HG02678 (cell line): ENCODE results near the gene FBXL19.

Source experiments
- ATAC-seq: cut with Tn5 transposase; IDR thresholded peaks from one replicate; pipeline ENCODE4 v1.9.1; 2021; ENCODE audit warnings: mild to moderate bottlenecking, moderate library complexity; ENCODE audit not compliant: unreplicated experiment

FBXL19 gene

GRCh38 chr16:30984669-30985400, 61.5 kb downstream of the FBXL19 start, which contains the start of gene HSD3B7:
Gene HSD3B7, plus strand, starts transcription at chr16:30985207. Its CDS starts 452 bp downstream, at chr16:30985659.
- no peak for ATAC-seq

DNA sequence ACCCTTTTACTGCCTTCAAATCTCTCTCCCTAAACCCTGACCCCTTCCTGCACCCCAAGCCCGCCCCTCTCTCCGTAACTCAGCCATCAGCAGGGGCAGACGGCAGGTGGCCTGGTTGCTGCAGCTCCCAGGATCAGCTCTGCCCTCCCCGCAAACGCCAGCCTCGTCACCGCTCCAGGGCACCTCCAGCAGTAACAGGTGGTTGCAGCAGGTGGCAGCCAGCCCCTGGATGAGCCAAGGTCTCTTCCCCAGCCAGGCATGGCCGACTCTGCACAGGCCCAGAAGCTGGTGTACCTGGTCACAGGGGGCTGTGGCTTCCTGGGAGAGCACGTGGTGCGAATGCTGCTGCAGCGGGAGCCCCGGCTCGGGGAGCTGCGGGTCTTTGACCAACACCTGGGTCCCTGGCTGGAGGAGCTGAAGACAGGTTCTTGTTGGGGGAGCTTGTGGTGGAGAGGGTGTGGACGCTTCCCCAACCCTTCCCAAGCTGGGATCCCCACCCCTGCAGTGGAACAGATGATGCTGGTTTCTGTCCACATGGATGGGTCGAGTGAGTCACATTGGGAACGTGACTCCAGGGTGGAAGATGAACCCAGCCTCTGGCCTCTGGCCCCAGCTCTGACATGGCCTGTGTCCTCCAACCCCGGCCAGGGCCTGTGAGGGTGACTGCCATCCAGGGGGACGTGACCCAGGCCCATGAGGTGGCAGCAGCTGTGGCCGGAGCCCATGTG, 62.2 kb downstream of the FBXL19 start:
- ATAC-seq: no peak

- no peak for ATAC-seq
Measured at GRCh38 chr16:30986129-30986991, 63.0 kb downstream of the FBXL19 start.

DNA sequence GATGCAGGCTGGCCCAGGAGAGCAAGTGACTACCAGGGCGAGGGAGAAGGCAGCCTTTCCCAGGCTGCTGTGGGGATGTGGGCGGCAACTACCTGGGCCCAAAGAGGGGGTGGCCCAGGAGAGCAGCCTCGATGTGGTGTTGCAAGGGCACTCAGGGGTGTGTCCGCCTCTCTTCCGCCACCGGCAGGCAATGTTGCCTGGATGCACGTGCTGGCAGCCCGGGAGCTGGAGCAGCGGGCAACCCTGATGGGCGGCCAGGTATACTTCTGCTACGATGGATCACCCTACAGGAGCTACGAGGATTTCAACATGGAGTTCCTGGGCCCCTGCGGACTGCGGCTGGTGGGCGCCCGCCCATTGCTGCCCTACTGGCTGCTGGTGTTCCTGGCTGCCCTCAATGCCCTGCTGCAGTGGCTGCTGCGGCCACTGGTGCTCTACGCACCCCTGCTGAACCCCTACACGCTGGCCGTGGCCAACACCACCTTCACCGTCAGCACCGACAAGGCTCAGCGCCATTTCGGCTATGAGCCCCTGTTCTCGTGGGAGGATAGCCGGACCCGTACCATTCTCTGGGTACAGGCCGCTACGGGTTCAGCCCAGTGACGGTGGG, 64.3 kb downstream of the FBXL19 start:
- no peak for ATAC-seq

- ATAC-seq: no peak
Measured at GRCh38 chr16:30989469-30990047, 66.2 kb downstream of the FBXL19 start.

DNA sequence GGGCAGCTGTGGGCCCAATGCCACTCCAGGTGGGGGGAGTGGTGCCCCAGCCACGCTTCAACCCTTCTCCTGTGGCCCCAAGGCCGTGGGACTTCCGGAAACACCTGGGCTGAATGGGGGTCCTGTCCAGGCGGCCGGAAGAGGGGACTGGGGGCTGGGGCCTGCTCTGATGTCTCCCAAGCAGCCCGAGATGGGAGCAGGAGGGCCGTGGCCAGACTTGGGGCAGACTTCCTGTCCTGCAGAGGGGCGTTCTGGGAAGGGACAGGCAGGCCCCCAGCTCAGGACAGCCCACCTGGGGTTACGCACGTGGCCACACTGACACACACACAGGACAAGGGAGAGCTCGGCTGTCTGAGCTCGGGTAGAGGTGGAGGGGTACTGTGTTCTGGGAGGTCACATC, 66.7 kb downstream of the FBXL19 start:
- no peak for ATAC-seq

DNA sequence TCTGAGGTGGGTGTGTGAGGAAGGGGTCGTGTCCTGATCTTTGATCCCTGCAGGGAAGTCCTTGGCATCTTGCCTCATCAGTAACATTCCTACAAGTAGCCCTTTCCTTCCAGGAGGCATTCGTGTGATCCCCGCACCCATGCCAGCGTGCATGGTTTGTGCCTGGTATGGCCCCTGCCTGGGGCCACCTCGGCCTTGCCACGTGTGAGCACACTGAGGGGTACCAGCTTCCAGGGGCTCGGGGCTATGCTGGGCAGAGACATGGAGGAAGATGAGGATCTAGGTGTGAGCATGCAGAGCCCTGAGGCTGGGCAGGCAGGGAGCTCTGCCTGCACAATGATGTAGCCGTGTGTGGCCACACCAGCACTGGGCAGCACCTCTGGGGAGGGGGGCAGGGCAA, 67.7 kb downstream of the FBXL19 start:
- no peak for ATAC-seq

- no peak for ATAC-seq
Measured at GRCh38 chr16:30992276-30992780, 69.0 kb downstream of the FBXL19 start.

DNA sequence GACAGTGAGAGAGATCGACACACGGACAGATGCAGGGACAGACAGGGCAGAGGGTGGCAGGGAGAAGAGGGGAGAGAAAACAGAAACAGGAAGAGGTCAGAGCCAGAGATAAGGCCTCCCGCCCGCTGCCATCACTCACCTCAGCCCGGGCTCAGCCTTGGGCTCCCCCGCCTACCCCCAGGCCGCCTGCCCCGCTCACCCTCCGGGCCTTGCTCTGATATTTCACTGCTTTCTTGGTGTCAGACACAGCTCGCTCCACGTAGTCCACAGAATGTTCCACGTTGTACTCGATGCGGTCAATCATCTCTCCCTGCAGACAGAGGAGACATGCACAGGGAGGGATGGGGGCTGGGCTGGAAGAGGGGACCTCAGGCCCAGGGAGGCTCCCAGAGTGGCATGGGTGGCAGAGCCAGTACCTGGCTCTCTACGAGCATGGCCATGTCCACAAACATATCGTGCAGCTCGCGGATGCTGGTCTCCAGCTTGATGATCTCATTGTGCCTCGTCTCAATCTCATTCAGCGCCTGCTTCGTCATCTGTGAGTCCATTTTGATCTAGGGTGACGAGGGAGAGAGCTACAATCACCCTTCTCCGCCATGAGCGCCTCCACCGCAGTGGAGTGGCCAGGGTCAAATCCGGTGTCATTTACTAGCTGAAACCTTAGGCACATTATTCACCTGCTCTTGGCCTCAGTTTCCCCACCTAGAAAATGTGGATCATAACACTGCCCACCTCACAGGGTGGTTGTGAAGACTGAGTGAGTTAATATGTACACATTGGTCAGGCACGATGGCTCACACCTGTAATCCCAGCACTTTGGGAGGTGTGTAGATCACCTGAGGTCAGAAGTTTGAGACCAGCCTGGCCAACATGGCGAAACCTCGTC, 69.8 kb downstream of the FBXL19 start:
- ATAC-seq: no peak

GRCh38 chr16:30995927-30996323, 72.6 kb downstream of the FBXL19 start:
- ATAC-seq: no peak

DNA sequence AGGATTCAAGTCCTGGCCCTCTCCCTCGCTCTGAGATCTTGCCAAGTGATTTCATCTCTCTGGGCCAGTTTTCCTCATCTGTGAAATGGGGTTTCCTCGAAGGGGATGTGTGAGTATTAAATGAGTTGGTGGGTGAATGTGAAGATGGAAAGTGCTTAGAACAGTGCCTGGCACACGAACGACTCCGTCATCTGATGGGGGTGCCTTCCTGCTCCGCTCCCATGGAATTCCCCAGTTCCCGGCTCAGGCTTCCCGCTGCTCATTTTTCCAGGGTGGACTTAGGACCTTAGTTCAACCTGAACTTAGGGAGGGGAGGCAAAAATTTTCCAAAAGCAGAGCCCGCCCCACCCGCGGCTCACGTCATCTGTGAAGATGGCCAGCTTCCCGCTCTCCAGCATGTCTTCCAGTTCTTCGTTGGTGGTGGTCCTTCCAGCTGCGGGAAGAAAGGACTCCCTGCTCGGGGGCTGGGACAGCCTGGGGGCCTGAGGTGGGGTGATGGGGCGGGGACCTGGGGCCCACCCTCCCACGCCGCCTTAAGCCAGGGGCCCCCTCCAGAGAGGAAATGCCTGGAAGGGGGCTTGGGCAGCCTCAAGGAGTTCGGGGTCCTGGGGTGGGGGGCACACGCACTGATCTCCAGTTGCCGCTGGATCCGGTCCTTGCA, 73.1 kb downstream of the FBXL19 start:
- ATAC-seq: peak; percentile 7

GRCh38 chr16:30996985-30997724, 73.8 kb downstream of the FBXL19 start:
- ATAC-seq: peak; percentile 76

- no peak for ATAC-seq
Measured at GRCh38 chr16:30997725-30998711, 74.6 kb downstream of the FBXL19 start.
